CD4-positive, CD25-positive, alpha-beta regulatory T cell (primary cell): ENCODE data around the gene WRAP73. TPM values are rescaled to one million over a fixed set of nuclear protein-coding genes. Genes with fewer than 3 reads are reported as not detected.

Experiments used
- ATAC-seq, 2 donors: fragments of 150-1000 bp; cut with Tn5 transposase; one replicate each; pipeline ENCODE4 v1.10.0; 2021; ENCODE audit warnings: low read depth in 2 of 2, moderate number of reproducible peaks in 2 of 2, moderate library complexity in 1 of 2
- DNase-seq, 3 donors: peaks; one replicate each; pipeline versions ENCODE4 v3.0.0 to v3.0.0-alpha.2; 2012 to 2022; ENCODE audit warnings: mixed read lengths in 1 of 3
- H3K27ac ChIP-seq: one replicate; pipeline ENCODE4 v1.7.0; 2013; ENCODE audit warnings: mild to moderate bottlenecking, low read length; ENCODE audit not compliant: insufficient read depth, poor library complexity, severe bottlenecking
- H3K27me3 ChIP-seq: one replicate; pipeline ENCODE4 v1.7.0; 2013; ENCODE audit warnings: low read length; ENCODE audit not compliant: control insufficient read depth, insufficient read depth
- H3K36me3 ChIP-seq: one replicate; pipeline ENCODE4 v1.7.0; 2013; ENCODE audit warnings: mild to moderate bottlenecking, low read length, moderate library complexity; ENCODE audit not compliant: control insufficient read depth, insufficient read depth
- H3K4me1 ChIP-seq: 2 replicates; pipeline ENCODE4 v1.7.0; 2013; ENCODE audit warnings: mild to moderate bottlenecking, low read length; ENCODE audit not compliant: insufficient read depth, control insufficient read depth, poor library complexity, severe bottlenecking
- H3K4me3 ChIP-seq: one replicate; pipeline ENCODE4 v1.7.0; 2013; ENCODE audit warnings: low read depth, mild to moderate bottlenecking, low read length, moderate library complexity
- H3K9me3 ChIP-seq, 2 experiments: 1 replicate in 1 of 2; 2 replicates in 1 of 2; pipeline ENCODE4 v1.7.0; 2013; ENCODE audit warnings: low read length in 2 of 2, mild to moderate bottlenecking in 1 of 2, moderate library complexity in 1 of 2; ENCODE audit not compliant: control insufficient read depth in 2 of 2
- H3K27ac Mint-ChIP-seq, 3 donors: one replicate each; pipeline ENCODE4 v1.8.0; 2020 to 2022; ENCODE audit warnings: mild to moderate bottlenecking in 3 of 3, mixed read lengths in 3 of 3, moderate library complexity in 2 of 3
- H3K27me3 Mint-ChIP-seq: one replicate; pipeline ENCODE4 v1.8.0; 2022; ENCODE audit warnings: mild to moderate bottlenecking, mixed read lengths
- H3K36me3 Mint-ChIP-seq: one replicate; pipeline ENCODE4 v1.8.0; 2020; ENCODE audit warnings: mixed read lengths
- H3K4me1 Mint-ChIP-seq, 4 donors: one replicate each; pipeline ENCODE4 v1.8.0; 2020 to 2022; ENCODE audit warnings: mixed read lengths in 4 of 4, mild to moderate bottlenecking in 1 of 4
- H3K4me3 Mint-ChIP-seq, 4 donors: one replicate each; pipeline ENCODE4 v1.8.0; 2020 to 2022; ENCODE audit warnings: mild to moderate bottlenecking in 4 of 4, mixed read lengths in 4 of 4, moderate library complexity in 3 of 4
- H3K9me3 Mint-ChIP-seq, 7 donors: one replicate each; pipeline ENCODE4 v1.8.0; 2020 to 2022; ENCODE audit warnings: mixed read lengths in 7 of 7, mild to moderate bottlenecking in 3 of 7, moderate library complexity in 2 of 7
- polyA plus RNA-seq, 4 donors: library from polyadenylated mRNA; unstranded; fragments of 300-500 nt; fragmentation: Illumina TruSeq; gene quantifications; one replicate each; pipeline ENCODE4 v1.2.3, GENCODE V29; 2021
- total RNA-seq: library from RNA; stranded (reverse); gene quantifications from one replicate; pipeline ENCODE4 v1.2.3, GENCODE V29; 2022

WRAP73 gene, protein sequence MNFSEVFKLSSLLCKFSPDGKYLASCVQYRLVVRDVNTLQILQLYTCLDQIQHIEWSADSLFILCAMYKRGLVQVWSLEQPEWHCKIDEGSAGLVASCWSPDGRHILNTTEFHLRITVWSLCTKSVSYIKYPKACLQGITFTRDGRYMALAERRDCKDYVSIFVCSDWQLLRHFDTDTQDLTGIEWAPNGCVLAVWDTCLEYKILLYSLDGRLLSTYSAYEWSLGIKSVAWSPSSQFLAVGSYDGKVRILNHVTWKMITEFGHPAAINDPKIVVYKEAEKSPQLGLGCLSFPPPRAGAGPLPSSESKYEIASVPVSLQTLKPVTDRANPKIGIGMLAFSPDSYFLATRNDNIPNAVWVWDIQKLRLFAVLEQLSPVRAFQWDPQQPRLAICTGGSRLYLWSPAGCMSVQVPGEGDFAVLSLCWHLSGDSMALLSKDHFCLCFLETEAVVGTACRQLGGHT
- total RNA-seq (37.1 TPM), polyA plus RNA-seq (10 to 100 TPM; 27.9 to 36.5 (median 33.2) TPM)

DNA sequence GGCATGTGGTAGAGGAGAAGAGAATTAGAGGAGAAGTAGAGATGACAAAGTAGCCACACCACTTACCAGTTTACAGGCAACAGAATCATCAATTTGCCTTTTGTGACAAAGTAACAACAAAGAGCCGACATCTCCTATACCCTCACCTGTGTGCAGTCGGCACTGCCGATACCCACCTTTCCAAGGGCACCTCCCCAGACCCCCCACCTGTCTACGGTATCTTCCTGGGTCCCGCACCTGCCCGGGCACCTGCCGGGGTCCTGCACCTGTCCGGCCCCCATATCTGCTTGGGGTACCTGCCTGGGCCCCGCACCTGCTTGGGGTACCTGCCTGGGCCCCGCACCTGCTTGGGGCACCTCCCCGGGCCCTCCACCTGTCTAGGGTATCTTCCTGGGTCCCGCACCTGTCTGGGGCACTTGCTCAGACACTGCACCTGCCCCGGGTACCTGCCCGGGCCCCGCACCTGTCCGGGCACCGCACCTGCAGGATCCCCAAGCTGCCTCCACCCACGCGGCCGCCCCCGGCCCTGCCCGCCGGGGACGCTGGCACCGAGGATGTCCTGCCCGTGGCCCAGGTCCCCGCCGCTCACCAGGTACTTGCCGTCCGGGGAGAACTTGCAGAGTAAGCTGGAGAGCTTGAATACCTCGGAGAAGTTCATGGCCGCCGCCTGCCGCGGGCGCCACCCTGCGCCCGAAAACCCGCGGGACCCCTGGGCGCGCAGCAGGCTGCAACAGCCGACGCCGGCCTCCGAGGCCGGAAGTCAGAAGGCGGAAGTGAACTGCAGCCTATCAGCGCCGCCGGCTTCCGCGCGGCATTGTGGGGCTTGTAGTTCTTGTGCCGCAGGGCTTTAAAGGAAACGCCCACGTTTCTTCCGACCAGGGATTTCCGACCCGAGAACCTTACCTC, at the start of gene WRAP73:
TSS of gene WRAP73 (minus strand) at position 762 of the 906 bp plus-strand sequence. CDS start at position 658, 104 bp downstream.
- Mint-ChIP-seq H3K4me3 (peak within 1 kb of the TSS; percentile 85 to 91 (median 88)), H3K36me3 (peaks cover 14% of the 10 kb centered on the region), H3K4me1 (peaks cover 8 to 28% (median 24%) of the 10 kb centered on the region in 4 donors), H3K9me3 (peaks cover 0 to 4% (median 0%) of the 10 kb centered on the region in 7 donors), H3K27ac (peak within 1 kb of the TSS in 2 of 3 donors; percentile 26 to 47), H3K27me3 (peaks cover 30% of the 10 kb centered on the region)
- H3K4me1 ChIP-seq, result peaks cover 38% of the 10 kb centered on the region
- no peaks in the 10 kb centered on the region for H3K9me3 ChIP-seq
- peak; percentile 96 to 98 for ATAC-seq
- peak within 1 kb of the TSS; percentile 77 for H3K4me3 ChIP-seq
- peak; percentile 85 to 95 (median 86) for DNase-seq
- H3K27me3 ChIP-seq, result peaks cover 4% of the 10 kb centered on the region
- peaks cover 24% of the 10 kb centered on the region for H3K36me3 ChIP-seq
- H3K27ac ChIP-seq, result peak within 1 kb of the TSS; percentile 41

DNA sequence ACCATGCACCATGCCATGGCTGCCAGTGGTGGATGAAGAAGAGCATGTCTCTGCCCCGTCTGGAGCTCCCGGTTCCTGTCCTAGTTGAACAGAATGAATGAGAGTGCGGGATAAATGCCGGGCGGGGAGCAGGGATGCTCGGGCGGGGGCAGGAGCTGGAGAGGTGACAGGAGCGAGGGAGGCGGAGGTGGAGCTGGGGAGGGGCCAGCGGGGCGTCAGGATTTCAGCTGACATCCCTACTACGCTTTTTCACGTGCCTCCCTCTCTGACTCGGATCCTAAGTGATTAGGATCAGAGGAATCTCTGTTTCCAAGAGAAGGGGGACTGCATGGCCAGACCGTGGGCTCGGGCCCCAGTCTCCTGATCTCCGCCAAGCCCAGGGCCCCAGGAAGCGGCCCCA, 49.7 kb upstream of the WRAP73 start:
- Histone ChIP-seq H3K9me3 (no peaks in the 10 kb centered on the region), H3K36me3 (no peaks in the 10 kb centered on the region), H3K4me3 (no peak overlapping the region), H3K4me1 (no peaks in the 10 kb centered on the region), H3K27me3 (no peaks in the 10 kb centered on the region), H3K27ac (no peak overlapping the region)
- Mint-ChIP-seq H3K4me1 (peaks cover 0 to 10% (median 1%) of the 10 kb centered on the region in 4 donors), H3K9me3 (no peaks in the 10 kb centered on the region), H3K36me3 (no peaks in the 10 kb centered on the region), H3K4me3 (no peak overlapping the region), H3K27ac (no peak overlapping the region), H3K27me3 (peaks cover 4% of the 10 kb centered on the region)
- DNase-seq (no peak), ATAC-seq (no peak)

DNA sequence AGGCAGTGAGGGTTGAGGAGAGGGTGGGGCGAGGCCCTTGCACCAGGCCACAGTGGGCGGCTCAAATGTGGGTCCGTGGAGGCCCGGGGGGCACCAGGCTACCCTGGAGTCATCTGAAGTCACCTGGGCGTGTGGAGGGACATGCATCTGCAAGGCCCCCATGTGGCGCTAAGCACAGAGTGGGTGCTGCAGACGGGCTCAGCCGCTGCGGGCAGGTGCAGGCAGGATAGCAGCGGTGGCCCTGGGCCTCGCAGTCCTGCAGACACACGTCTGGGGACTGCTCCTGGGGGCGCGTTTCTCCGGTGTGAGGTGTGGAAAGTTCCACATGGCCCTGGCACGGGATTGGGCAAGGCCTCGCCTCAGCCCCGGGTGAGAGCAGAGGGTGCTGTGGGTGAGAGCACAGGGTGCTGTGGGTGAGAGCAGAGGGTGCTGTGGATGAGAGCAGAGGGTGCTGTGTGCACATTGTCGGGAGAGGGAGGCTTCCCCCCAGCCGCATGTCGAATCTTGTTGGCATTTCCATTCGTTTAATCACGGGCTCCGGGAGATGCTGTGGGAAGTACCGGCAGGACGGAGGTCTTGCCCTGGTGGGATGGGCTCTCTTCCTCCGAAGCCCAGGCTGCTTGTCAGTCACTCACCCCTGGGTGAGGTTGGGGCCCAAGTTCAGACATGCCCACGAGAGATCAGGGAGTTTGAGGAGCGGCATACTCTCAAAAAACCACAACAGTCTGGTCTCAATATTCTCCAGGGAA, 48.9 kb upstream of the WRAP73 start:
- DNase-seq (no peak), ATAC-seq (no peak)
- Mint-ChIP-seq H3K4me3 (no peak overlapping the region), H3K36me3 (no peaks in the 10 kb centered on the region), H3K27ac (no peak overlapping the region), H3K9me3 (no peaks in the 10 kb centered on the region), H3K27me3 (no peaks in the 10 kb centered on the region), H3K4me1 (peaks cover 0 to 6% (median 0%) of the 10 kb centered on the region in 4 donors)
- no peak overlapping the region for H3K27ac ChIP-seq
- no peaks in the 10 kb centered on the region for H3K4me1 ChIP-seq
- H3K36me3 ChIP-seq, result no peaks in the 10 kb centered on the region
- H3K4me3 ChIP-seq, result no peak overlapping the region
- no peaks in the 10 kb centered on the region for H3K27me3 ChIP-seq
- no peaks in the 10 kb centered on the region for H3K9me3 ChIP-seq

DNA sequence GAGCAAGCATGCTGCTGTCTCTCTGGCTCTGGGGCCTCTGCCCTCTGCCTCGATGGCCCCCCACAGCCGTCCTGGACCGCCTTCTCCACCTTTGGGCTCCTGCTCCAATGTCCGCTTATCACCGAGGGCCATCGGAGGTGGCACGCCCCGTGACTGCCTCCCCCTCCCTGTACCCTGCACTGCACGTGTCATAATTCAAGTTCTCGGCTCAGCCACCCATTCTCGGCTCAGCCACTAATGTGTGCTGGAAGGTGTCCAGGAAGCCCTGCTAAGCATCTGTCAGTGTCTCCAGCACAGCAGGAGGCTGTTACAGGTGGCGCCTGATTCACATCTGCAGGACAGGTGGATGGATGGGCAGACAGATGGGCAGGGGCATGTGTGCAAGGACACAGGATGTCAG, 47.9 kb upstream of the WRAP73 start:
- DNase-seq, result no peak
- Mint-ChIP-seq H3K4me1 (peaks cover 0 to 6% (median 0%) of the 10 kb centered on the region in 4 donors), H3K9me3 (no peaks in the 10 kb centered on the region), H3K36me3 (no peaks in the 10 kb centered on the region), H3K4me3 (no peak overlapping the region), H3K27me3 (no peaks in the 10 kb centered on the region), H3K27ac (no peak overlapping the region)
- no peak for ATAC-seq
- Histone ChIP-seq H3K4me3 (no peak overlapping the region), H3K4me1 (no peaks in the 10 kb centered on the region), H3K27ac (no peak overlapping the region), H3K9me3 (no peaks in the 10 kb centered on the region), H3K36me3 (no peaks in the 10 kb centered on the region), H3K27me3 (no peaks in the 10 kb centered on the region)

GRCh38 chr1:3697104-3697503, 47.2 kb upstream of the WRAP73 start:
- Histone ChIP-seq H3K27ac (no peak overlapping the region), H3K4me3 (no peak overlapping the region), H3K4me1 (no peaks in the 10 kb centered on the region), H3K9me3 (no peaks in the 10 kb centered on the region), H3K36me3 (no peaks in the 10 kb centered on the region), H3K27me3 (no peaks in the 10 kb centered on the region)
- ATAC-seq (no peak), DNase-seq (no peak)
- H3K27ac Mint-ChIP-seq, result no peak overlapping the region
- H3K4me3 Mint-ChIP-seq, result no peak overlapping the region
- no peaks in the 10 kb centered on the region for H3K27me3 Mint-ChIP-seq
- peaks cover 0 to 6% (median 0%) of the 10 kb centered on the region in 4 donors for H3K4me1 Mint-ChIP-seq
- no peaks in the 10 kb centered on the region for H3K36me3 Mint-ChIP-seq
- no peaks in the 10 kb centered on the region for H3K9me3 Mint-ChIP-seq

GRCh38 chr1:3696689-3697088, 46.8 kb upstream of the WRAP73 start:
- no peak overlapping the region for H3K4me3 ChIP-seq
- H3K9me3 ChIP-seq, result no peaks in the 10 kb centered on the region
- Mint-ChIP-seq H3K9me3 (no peaks in the 10 kb centered on the region), H3K27me3 (no peaks in the 10 kb centered on the region), H3K4me1 (peaks cover 0 to 6% (median 0%) of the 10 kb centered on the region in 4 donors), H3K36me3 (no peaks in the 10 kb centered on the region), H3K27ac (no peak overlapping the region), H3K4me3 (no peak overlapping the region)
- H3K36me3 ChIP-seq, result no peaks in the 10 kb centered on the region
- no peaks in the 10 kb centered on the region for H3K4me1 ChIP-seq
- H3K27ac ChIP-seq, result no peak overlapping the region
- H3K27me3 ChIP-seq, result no peaks in the 10 kb centered on the region
- DNase-seq (no peak), ATAC-seq (no peak)
